OCI-LY3 (cell line): Measurements from ENCODE around the gene TUBA3C.

Experiments
- H2AFZ ChIP-seq: fragments of 200-600, 300-600 bp; shearing (Covaris generic); 2 replicates; pipeline ENCODE4 v1.6.0; 2014; ENCODE audit warnings: antibody characterized with exemption, low read depth, low read length
- H3K27ac ChIP-seq: fragments of 200-600, 300-600 bp; sonication (generic); 2 replicates; pipeline ENCODE4 v1.5.1; 2014; ENCODE audit warnings: mild to moderate bottlenecking, low read length, moderate library complexity, mixed read lengths
- H3K27me3 ChIP-seq: fragments of 200-600, 300-600 bp; sonication (generic); 2 replicates; pipeline ENCODE4 v1.6.1; 2014; ENCODE audit warnings: low read depth, low read length, mixed read lengths
- H3K36me3 ChIP-seq: fragments of 200-600, 300-600 bp; sonication (generic); replicated peaks from 2 replicates; pipeline ENCODE3; 2014; ENCODE audit warnings: low read depth, low read length, mixed read lengths
- H3K4me1 ChIP-seq: fragments of 300-600, 200-600 bp; sonication (generic); 2 replicates; pipeline ENCODE4 v1.6.1; 2014; ENCODE audit warnings: low read length, mixed read lengths
- H3K4me2 ChIP-seq: fragments of 200-600, 300-600 bp; sonication (generic); 2 replicates; pipeline ENCODE4 v1.6.1; 2014; ENCODE audit warnings: low read length, mixed read lengths
- H3K4me3 ChIP-seq: fragments of 300-600, 200-600 bp; sonication (generic); 2 replicates; pipeline ENCODE4 v1.5.1; 2014; ENCODE audit warnings: antibody characterized with exemption, mild to moderate bottlenecking, low read length, moderate library complexity
- H3K79me2 ChIP-seq: fragments of 300-600, 200-600 bp; shearing (Covaris generic); 2 replicates; pipeline ENCODE4 v1.6.1; 2014; ENCODE audit warnings: mild to moderate bottlenecking, low read length, mixed read lengths
- H3K9ac ChIP-seq: fragments of 300-600, 200-600 bp; shearing (Covaris generic); 2 replicates; pipeline ENCODE4 v1.6.0; 2014; ENCODE audit warnings: mild to moderate bottlenecking, low read length, moderate library complexity
- H3K9me3 ChIP-seq: fragments of 200-600, 300-600 bp; shearing (Covaris generic); 2 replicates; pipeline ENCODE4 v1.6.1; 2014; ENCODE audit warnings: low read length, mixed read lengths; ENCODE audit not compliant: insufficient read depth
- H4K20me1 ChIP-seq: fragments of 200-600, 300-600 bp; sonication (generic); 2 replicates; pipeline ENCODE4 v1.6.1; 2016; ENCODE audit warnings: low read length, mixed read lengths; ENCODE audit not compliant: insufficient read depth
- EZH2phosphoT487 ChIP-seq: fragments of 200-600 bp; shearing (Covaris generic); IDR thresholded peaks from 2 replicates; pipeline ENCODE4 v1.6.1; 2018; ENCODE audit warnings: antibody characterized with exemption, mixed run types, low read depth
- TF ChIP-seq, protein P1 (sequence below): fragments of 200-600, 300-600 bp; sonication (generic); IDR thresholded peaks from 2 replicates; pipeline ENCODE4 v1.5.1; 2014; ENCODE audit warnings: antibody characterized with exemption, low read length, low read depth

TUBA3C gene

GRCh38 chr13:19148561-19148960 lies 33.1 kb downstream of the TUBA3C start:
- no peak overlapping the region for H2AFZ ChIP-seq
- no peak overlapping the region for H3K27ac ChIP-seq
- no peak overlapping the region for H3K9ac ChIP-seq
- H3K27me3 ChIP-seq, result no peaks in the 10 kb centered on the region
- peaks cover 9% of the 10 kb centered on the region; the same call in 1 of the 2 replicates for H3K9me3 ChIP-seq
- no peaks in the 10 kb centered on the region for H3K36me3 ChIP-seq
- no peaks in the 10 kb centered on the region for H3K79me2 ChIP-seq
- H3K4me1 ChIP-seq, result no peaks in the 10 kb centered on the region
- no peak overlapping the region for H3K4me3 ChIP-seq
- no peaks in the 10 kb centered on the region for H4K20me1 ChIP-seq
- TF ChIP-seq, protein P1, sequence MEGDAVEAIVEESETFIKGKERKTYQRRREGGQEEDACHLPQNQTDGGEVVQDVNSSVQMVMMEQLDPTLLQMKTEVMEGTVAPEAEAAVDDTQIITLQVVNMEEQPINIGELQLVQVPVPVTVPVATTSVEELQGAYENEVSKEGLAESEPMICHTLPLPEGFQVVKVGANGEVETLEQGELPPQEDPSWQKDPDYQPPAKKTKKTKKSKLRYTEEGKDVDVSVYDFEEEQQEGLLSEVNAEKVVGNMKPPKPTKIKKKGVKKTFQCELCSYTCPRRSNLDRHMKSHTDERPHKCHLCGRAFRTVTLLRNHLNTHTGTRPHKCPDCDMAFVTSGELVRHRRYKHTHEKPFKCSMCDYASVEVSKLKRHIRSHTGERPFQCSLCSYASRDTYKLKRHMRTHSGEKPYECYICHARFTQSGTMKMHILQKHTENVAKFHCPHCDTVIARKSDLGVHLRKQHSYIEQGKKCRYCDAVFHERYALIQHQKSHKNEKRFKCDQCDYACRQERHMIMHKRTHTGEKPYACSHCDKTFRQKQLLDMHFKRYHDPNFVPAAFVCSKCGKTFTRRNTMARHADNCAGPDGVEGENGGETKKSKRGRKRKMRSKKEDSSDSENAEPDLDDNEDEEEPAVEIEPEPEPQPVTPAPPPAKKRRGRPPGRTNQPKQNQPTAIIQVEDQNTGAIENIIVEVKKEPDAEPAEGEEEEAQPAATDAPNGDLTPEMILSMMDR, result no peak
- TF ChIP-seq EZH2phosphoT487, result no peak
- no peak overlapping the region for H3K4me2 ChIP-seq
